ENCODE measurements around the gene PIEZO2. TPM values are rescaled to one million over a fixed set of nuclear protein-coding genes. Genes with fewer than 3 reads are reported as not detected.

Gene PIEZO2
- total and polyA plus RNA-seq, 9 donors: 2.0 to 8.5 (median 3.2) TPM

GRCh38 chr18:10751653-10752052 is 397.7 kb downstream of the PIEZO2 start:
- H3K27ac ChIP-seq: no peak overlapping the region
- 28 to 35% (median 31%) methylated on average over 8 of the region's 8 CpGs for WGBS, 3 donors
- TF ChIP-seq EP300 (IDR thresholded peaks at IDR 0.05): no peak
- no peak for TF ChIP-seq POLR2A (IDR thresholded peaks at IDR 0.05)
- TF ChIP-seq, protein P1, sequence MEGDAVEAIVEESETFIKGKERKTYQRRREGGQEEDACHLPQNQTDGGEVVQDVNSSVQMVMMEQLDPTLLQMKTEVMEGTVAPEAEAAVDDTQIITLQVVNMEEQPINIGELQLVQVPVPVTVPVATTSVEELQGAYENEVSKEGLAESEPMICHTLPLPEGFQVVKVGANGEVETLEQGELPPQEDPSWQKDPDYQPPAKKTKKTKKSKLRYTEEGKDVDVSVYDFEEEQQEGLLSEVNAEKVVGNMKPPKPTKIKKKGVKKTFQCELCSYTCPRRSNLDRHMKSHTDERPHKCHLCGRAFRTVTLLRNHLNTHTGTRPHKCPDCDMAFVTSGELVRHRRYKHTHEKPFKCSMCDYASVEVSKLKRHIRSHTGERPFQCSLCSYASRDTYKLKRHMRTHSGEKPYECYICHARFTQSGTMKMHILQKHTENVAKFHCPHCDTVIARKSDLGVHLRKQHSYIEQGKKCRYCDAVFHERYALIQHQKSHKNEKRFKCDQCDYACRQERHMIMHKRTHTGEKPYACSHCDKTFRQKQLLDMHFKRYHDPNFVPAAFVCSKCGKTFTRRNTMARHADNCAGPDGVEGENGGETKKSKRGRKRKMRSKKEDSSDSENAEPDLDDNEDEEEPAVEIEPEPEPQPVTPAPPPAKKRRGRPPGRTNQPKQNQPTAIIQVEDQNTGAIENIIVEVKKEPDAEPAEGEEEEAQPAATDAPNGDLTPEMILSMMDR (IDR thresholded peaks at IDR 0.05): no peak

DNA sequence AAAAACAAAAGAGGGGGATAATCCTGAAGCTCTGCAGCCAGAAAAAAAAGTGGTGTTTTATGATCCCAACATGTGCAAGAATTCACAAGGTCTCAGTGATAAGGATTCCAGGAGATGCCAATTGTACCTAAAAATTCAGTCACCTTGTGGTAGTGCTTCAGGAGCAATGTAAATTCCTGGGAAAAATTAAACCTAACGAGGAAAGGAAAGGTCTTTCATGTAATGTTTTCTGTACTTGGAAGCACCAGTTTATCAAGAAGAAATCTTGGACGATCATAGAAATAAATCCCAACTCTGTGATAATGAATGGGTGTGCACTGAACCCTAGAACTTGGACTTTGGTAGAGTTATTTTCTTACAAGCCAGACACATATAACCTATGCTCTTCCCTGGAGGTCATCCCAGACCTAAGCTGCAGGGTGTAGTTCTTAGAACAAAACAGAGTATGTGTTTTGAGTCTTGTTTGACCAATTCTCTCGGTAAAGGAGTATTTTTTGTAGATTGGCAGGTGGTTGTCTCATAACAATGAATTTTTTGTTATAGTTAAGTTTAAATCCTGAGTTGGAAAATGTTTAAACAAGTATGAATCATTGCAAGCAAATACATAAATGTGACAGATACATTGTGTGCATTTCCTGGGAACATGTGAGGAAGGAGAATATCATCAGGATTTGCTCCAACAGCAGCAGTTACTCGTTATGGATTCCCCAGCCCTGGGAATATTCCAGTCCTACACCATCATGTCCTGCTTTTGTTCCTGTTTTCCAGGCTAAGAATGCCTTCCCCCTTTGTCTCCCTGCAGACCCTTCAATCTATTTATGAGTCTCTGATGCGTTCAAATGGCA is 399.0 kb downstream of the PIEZO2 start:
- no peak overlapping the region for H3K4me3 ChIP-seq
- H3K27me3 ChIP-seq: no peaks in the 10 kb centered on the region
- no peaks in the 10 kb centered on the region for H3K36me3 ChIP-seq
- TF ChIP-seq POLR2A (IDR thresholded peaks at IDR 0.05): no peak
- no peak for TF ChIP-seq EP300 (IDR thresholded peaks at IDR 0.05)
- TF ChIP-seq, protein P1 (IDR thresholded peaks at IDR 0.05): no peak
- H3K27ac ChIP-seq: no peak overlapping the region
- 20 to 27% (median 26%) methylated on average over 5 of the region's 5 CpGs for WGBS, 3 donors
- H3K4me1 ChIP-seq (ENCODE audit: insufficient read depth): no peaks in the 10 kb centered on the region
- H3K9me3 ChIP-seq: no peaks in the 10 kb centered on the region
- intact Hi-C loops (cut with DNase I): no loop called here
- DNase-seq: no peak

More at GRCh38 chr18:10751653-10752052, 397.7 kb downstream of the PIEZO2 start:
- no peak overlapping the region for H3K4me3 ChIP-seq
- H3K36me3 ChIP-seq: no peaks in the 10 kb centered on the region
- intact Hi-C loops (cut with DNase I): no loop called here
- no peaks in the 10 kb centered on the region for H3K27me3 ChIP-seq
- H3K4me1 ChIP-seq (ENCODE audit: insufficient read depth): no peaks in the 10 kb centered on the region
- DNase-seq: no peak
- no peaks in the 10 kb centered on the region for H3K9me3 ChIP-seq

- intact Hi-C loops (cut with DNase I): no loop called here
- TF ChIP-seq EP300 (IDR thresholded peaks at IDR 0.05): no peak
- TF ChIP-seq, protein P1 (IDR thresholded peaks at IDR 0.05): no peak
- TF ChIP-seq POLR2A (IDR thresholded peaks at IDR 0.05): no peak
- Histone ChIP-seq H3K27ac (no peak overlapping the region), H3K36me3 (no peaks in the 10 kb centered on the region), H3K27me3 (no peaks in the 10 kb centered on the region), H3K4me3 (no peak overlapping the region), H3K4me1 (ENCODE audit: insufficient read depth) (no peaks in the 10 kb centered on the region), H3K9me3 (no peaks in the 10 kb centered on the region)
- WGBS, 3 donors: 77 to 97% (median 78%) methylated on average over 1 of the region's 1 CpG
- DNase-seq: no peak
These were observed 400.7 kb downstream of the PIEZO2 start for GRCh38 chr18:10748641-10749040.

GRCh38 chr18:10745971-10746370 is 403.4 kb downstream of the PIEZO2 start:
- Histone ChIP-seq H3K4me3 (no peak overlapping the region), H3K27ac (no peak overlapping the region), H3K36me3 (no peaks in the 10 kb centered on the region), H3K27me3 (no peaks in the 10 kb centered on the region), H3K4me1 (ENCODE audit: insufficient read depth) (no peaks in the 10 kb centered on the region), H3K9me3 (no peaks in the 10 kb centered on the region)
- intact Hi-C loops (cut with DNase I): no loop called here
- no peak for DNase-seq
- WGBS, 3 donors: 80 to 86% (median 85%) methylated on average over 3 of the region's 3 CpGs
- TF ChIP-seq EP300 (IDR thresholded peaks at IDR 0.05) (no peak), POLR2A (IDR thresholded peaks at IDR 0.05) (no peak)
- TF ChIP-seq, protein P1 (IDR thresholded peaks at IDR 0.05): no peak

All from ovary (tissue), 9 donors.